Measurements from ENCODE around the gene SH3BGRL2. TPM values are rescaled to one million over a fixed set of nuclear protein-coding genes. Genes with fewer than 3 reads are reported as not detected.
A peak's percentile ranks its signal among the peaks of the same experiment; 100 is the strongest.

Gene SH3BGRL2
- total RNA-seq, 1 experiment from 2014 or later, result 13.8 TPM

GRCh38 chr6:79687759-79688158 lies 56.6 kb downstream of the SH3BGRL2 start:
- CTCF ChIA-PET, result interaction anchor here (0.8 to 1.1 kb wide), 3 partner anchors 15 to 181 kb away, joined by 3 read pairs; no protein-coding TSS in a partner anchor
- 0 out of 2 replicates have a peak overlapping the region, but pooled peaks have one; percentile 26 for H3K27ac Mint-ChIP-seq
- no peak for DNase-seq (ENCODE audit: low spot score)
- peaks cover 5% of the 10 kb centered on the region; the same call in 1 of the 2 replicates for H3K9me3 Mint-ChIP-seq
- no peaks in the 10 kb centered on the region for H3K27me3 Mint-ChIP-seq (ENCODE audit: low read depth)
- POLR2A ChIA-PET, result interaction anchor here (0.8 kb wide), 1 partner anchor 1060 kb away, joined by 3 read pairs; no protein-coding TSS in a partner anchor
- no peak overlapping the region for H3K4me3 Mint-ChIP-seq
- peaks cover 16% of the 10 kb centered on the region for H3K4me1 Mint-ChIP-seq
- ATAC-seq, result no peak
- H3K36me3 Mint-ChIP-seq, result peaks cover 13% of the 10 kb centered on the region
- TF ChIP-seq ZNF232 (CRISPR knock-in tag; IDR thresholded peaks at IDR 0.05) (no peak), NFATC4 (CRISPR knock-in tag; IDR thresholded peaks at IDR 0.05) (no peak)
- TF ChIP-seq, protein P1, sequence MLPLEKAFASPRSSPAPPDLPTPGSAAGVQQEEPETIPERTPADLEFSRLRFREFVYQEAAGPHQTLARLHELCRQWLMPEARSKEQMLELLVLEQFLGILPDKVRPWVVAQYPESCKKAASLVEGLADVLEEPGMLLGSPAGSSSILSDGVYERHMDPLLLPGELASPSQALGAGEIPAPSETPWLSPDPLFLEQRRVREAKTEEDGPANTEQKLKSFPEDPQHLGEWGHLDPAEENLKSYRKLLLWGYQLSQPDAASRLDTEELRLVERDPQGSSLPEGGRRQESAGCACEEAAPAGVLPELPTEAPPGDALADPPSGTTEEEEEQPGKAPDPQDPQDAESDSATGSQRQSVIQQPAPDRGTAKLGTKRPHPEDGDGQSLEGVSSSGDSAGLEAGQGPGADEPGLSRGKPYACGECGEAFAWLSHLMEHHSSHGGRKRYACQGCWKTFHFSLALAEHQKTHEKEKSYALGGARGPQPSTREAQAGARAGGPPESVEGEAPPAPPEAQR (CRISPR knock-in tag; IDR thresholded peaks at IDR 0.05), result no peak

DNA sequence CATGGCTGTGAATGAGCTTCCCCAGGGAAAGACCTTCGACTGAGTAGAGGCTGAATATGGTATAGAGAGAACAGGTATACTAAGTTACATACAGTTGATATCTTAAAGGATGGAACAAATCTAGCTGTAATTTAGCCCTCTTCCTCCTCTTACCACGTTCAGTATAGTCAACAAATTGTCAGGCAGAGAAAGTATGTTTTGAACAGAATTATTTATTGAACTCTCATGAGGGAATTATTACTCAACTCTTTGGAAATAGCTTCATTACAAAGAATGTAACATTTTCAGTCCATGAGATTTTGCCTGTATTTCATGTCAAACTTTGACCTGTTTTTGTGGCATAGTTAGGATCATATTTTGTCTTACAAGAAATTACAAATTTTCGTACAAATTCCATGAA lies 63.0 kb downstream of the SH3BGRL2 start:
- no peaks in the 10 kb centered on the region for H3K27me3 Mint-ChIP-seq (ENCODE audit: low read depth)
- POLR2A ChIA-PET, result interaction anchor here (1.1 kb wide), 1 partner anchor 174 kb away, joined by 3 read pairs; no protein-coding TSS in a partner anchor
- peaks cover 32% of the 10 kb centered on the region for H3K4me1 Mint-ChIP-seq
- CTCF ChIA-PET, result interaction anchor here (0.8 to 2.2 kb wide), 20 partner anchors 10 to 357 kb away, joined by 3 to 11 read pairs (median 4); partner anchors contain the start of gene LCA5
- peaks cover 4% of the 10 kb centered on the region; the same call in 1 of the 2 replicates for H3K9me3 Mint-ChIP-seq
- ATAC-seq (no peak), DNase-seq (ENCODE audit: low spot score) (no peak)
- H3K4me3 Mint-ChIP-seq, result no peak overlapping the region
- H3K27ac Mint-ChIP-seq, result no peak overlapping the region
- peaks cover 12% of the 10 kb centered on the region for H3K36me3 Mint-ChIP-seq
- no peak for TF ChIP-seq OVOL2 (CRISPR knock-in tag; IDR thresholded peaks at IDR 0.05; ENCODE audit: borderline replicate concordance)
- TF ChIP-seq PREB (CRISPR knock-in tag; IDR thresholded peaks at IDR 0.05; ENCODE audit: borderline replicate concordance), result no peak
- TF ChIP-seq TEAD1 (CRISPR knock-in tag; IDR thresholded peaks at IDR 0.05), result no peak
- TF ChIP-seq FOXP1 (CRISPR knock-in tag; IDR thresholded peaks at IDR 0.05; ENCODE audit: borderline replicate concordance), result no peak
- no peak for TF ChIP-seq E2F4 (CRISPR knock-in tag; IDR thresholded peaks at IDR 0.05; ENCODE audit: borderline replicate concordance, low read depth)
- no peak for TF ChIP-seq ARID4B (CRISPR knock-in tag; IDR thresholded peaks at IDR 0.05; ENCODE audit: borderline replicate concordance)
- TF ChIP-seq NR3C1 (CRISPR knock-in tag; conservative IDR thresholded peaks at IDR 0.05; ENCODE audit: low read depth), result no peak
- TF ChIP-seq, protein P1 (CRISPR knock-in tag; IDR thresholded peaks at IDR 0.05), result no peak
- no peak for TF ChIP-seq ZNF281 (CRISPR knock-in tag; IDR thresholded peaks at IDR 0.05)
- TF ChIP-seq ZBTB43 (CRISPR knock-in tag; IDR thresholded peaks at IDR 0.05), result no peak
- no peak for TF ChIP-seq SMAD4 (CRISPR knock-in tag; IDR thresholded peaks at IDR 0.05)
- no peak for TF ChIP-seq ESRRA (CRISPR knock-in tag; IDR thresholded peaks at IDR 0.05; ENCODE audit: borderline replicate concordance)
- no peak for TF ChIP-seq ETV6 (CRISPR knock-in tag; IDR thresholded peaks at IDR 0.05)
- no peak for TF ChIP-seq JUN (CRISPR knock-in tag; IDR thresholded peaks at IDR 0.05)
- TF ChIP-seq GTF2I (CRISPR knock-in tag; conservative IDR thresholded peaks at IDR 0.05), result no peak
- no peak for TF ChIP-seq ELF4 (CRISPR knock-in tag; IDR thresholded peaks at IDR 0.05; ENCODE audit: low read depth)
